ENCODE measurements around the gene MAN2A1.

The MAN2A1 gene

DNA sequence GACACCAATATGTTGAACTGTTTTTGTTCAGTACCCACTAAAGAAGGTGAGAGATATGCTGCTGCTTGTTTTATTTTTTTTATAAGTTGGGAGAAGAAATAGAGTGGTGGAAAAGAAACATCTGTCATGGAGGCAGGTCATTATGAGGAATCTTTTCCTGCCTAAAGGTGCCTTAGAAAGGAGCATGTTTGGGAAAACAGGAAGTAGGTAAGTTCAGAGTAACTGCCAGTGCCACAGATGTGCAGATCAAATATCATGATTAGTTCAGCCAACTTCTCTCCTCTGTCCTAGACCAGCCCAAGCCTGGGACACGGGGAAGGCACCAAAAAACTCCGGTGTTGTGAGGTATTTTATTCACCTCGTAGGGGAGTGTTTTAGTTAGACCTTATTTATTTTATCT, 144.2 kb downstream of the MAN2A1 start:
- no peak for TF ChIP-seq CTCF (IDR thresholded peaks at IDR 0.05; ENCODE audit: low read depth, low read length, missing control alignments)
- no peak for DNase-seq (ENCODE audit: low read depth)
- H3K4me3 ChIP-seq (ENCODE audit: low read depth, low read length), result no peak overlapping the region

DNA sequence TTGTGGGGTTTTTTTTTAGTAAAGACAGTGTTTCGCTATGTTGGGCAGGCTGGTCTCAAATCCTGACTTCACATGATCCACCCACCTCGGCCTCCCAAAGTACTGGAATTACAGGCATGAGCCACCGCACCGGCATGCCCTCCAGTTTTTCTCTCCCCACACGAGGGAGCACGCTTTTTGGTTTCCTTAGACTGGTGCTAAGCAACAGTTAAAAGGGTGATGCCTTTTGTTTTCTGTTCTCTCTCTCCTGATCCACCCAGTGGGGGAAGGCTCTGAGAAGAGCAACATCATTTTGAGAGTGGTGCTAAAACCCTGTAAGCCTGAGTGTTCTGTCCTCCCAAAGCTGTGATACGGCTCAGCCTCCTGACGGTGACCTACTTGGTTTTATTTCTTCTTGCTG, 146.6 kb downstream of the MAN2A1 start:
- TF ChIP-seq CTCF (IDR thresholded peaks at IDR 0.05; ENCODE audit: low read depth, low read length, missing control alignments), result no peak
- no peak overlapping the region for H3K4me3 ChIP-seq (ENCODE audit: low read depth, low read length)
- DNase-seq (ENCODE audit: low read depth), result no peak

GRCh38 chr5:109837231-109837861, 147.6 kb downstream of the MAN2A1 start:
- no peak overlapping the region for H3K4me3 ChIP-seq (ENCODE audit: low read depth, low read length)
- no peak for TF ChIP-seq CTCF (IDR thresholded peaks at IDR 0.05; ENCODE audit: low read depth, low read length, missing control alignments)
- DNase-seq (ENCODE audit: low read depth), result no peak

- H3K4me3 ChIP-seq (ENCODE audit: low read depth, low read length), result no peak overlapping the region
- no peak for TF ChIP-seq CTCF (IDR thresholded peaks at IDR 0.05; ENCODE audit: low read depth, low read length, missing control alignments)
- DNase-seq (ENCODE audit: low read depth), result no peak
Measured at GRCh38 chr5:109838157-109838556, 148.4 kb downstream of the MAN2A1 start.

- DNase-seq (ENCODE audit: low read depth), result no peak
- H3K4me3 ChIP-seq (ENCODE audit: low read depth, low read length), result no peak overlapping the region
- TF ChIP-seq CTCF (IDR thresholded peaks at IDR 0.05; ENCODE audit: low read depth, low read length, missing control alignments), result peak; percentile 11
Measured at GRCh38 chr5:109844148-109844547, 154.4 kb downstream of the MAN2A1 start.

GRCh38 chr5:109844695-109845094, 155.0 kb downstream of the MAN2A1 start:
- DNase-seq (ENCODE audit: low read depth), result no peak
- no peak overlapping the region for H3K4me3 ChIP-seq (ENCODE audit: low read depth, low read length)
- no peak for TF ChIP-seq CTCF (IDR thresholded peaks at IDR 0.05; ENCODE audit: low read depth, low read length, missing control alignments)

GRCh38 chr5:109848130-109848529, 158.4 kb downstream of the MAN2A1 start:
- no peak for DNase-seq (ENCODE audit: low read depth)
- H3K4me3 ChIP-seq (ENCODE audit: low read depth, low read length), result no peak overlapping the region
- TF ChIP-seq CTCF (IDR thresholded peaks at IDR 0.05; ENCODE audit: low read depth, low read length, missing control alignments), result no peak
